ENCODE measurements around the gene DTHD1. TPM values are rescaled to one million over a fixed set of nuclear protein-coding genes. Genes with fewer than 3 reads are reported as not detected.

The DTHD1 gene
- total RNA-seq, 3 donors from 2014 or later (not counting 1 experiment from before 2014, with no cell fraction given), result 67.0 to 95.4 (median 81.5) TPM

- Histone ChIP-seq H3K4me1 (ENCODE audit: control insufficient read depth, insufficient read depth, low read length) (peaks cover 11% of the 10 kb centered on the region), H3K27me3 (ENCODE audit: control insufficient read depth, insufficient read depth, low read length) (no peaks in the 10 kb centered on the region), H3K27ac (ENCODE audit: low read length) (peak overlapping the region; percentile 98), H3K4me3 (ENCODE audit: low read length) (peak overlapping the region; percentile 34), H3K9me3 (ENCODE audit: control insufficient read depth, insufficient read depth, low read length) (no peaks in the 10 kb centered on the region), H3K36me3 (ENCODE audit: control insufficient read depth, insufficient read depth, low read length) (no peaks in the 10 kb centered on the region)
- TF ChIP-seq, protein P1, sequence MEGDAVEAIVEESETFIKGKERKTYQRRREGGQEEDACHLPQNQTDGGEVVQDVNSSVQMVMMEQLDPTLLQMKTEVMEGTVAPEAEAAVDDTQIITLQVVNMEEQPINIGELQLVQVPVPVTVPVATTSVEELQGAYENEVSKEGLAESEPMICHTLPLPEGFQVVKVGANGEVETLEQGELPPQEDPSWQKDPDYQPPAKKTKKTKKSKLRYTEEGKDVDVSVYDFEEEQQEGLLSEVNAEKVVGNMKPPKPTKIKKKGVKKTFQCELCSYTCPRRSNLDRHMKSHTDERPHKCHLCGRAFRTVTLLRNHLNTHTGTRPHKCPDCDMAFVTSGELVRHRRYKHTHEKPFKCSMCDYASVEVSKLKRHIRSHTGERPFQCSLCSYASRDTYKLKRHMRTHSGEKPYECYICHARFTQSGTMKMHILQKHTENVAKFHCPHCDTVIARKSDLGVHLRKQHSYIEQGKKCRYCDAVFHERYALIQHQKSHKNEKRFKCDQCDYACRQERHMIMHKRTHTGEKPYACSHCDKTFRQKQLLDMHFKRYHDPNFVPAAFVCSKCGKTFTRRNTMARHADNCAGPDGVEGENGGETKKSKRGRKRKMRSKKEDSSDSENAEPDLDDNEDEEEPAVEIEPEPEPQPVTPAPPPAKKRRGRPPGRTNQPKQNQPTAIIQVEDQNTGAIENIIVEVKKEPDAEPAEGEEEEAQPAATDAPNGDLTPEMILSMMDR (IDR thresholded peaks at IDR 0.05), result no peak
- peak overlapping the region; percentile 98 for H3K4me3 Mint-ChIP-seq
- intact Hi-C loops (cut with micrococcal nuclease), result loop anchor here (1.0 to 5.0 kb wide), 6 partner anchors 17 to 101 kb away; partner anchors contain the start of gene ARAP2
- no peaks in the 10 kb centered on the region for H3K27me3 Mint-ChIP-seq (ENCODE audit: low read depth in 2 of 2)
- peak; percentile 39 to 87 for DNase-seq
- peaks cover 88 to 94% of the 10 kb centered on the region in 2 donors for H3K4me1 Mint-ChIP-seq
- no peaks in the 10 kb centered on the region for H3K9me3 Mint-ChIP-seq
- H3K36me3 Mint-ChIP-seq, result peaks cover 15% of the 10 kb centered on the region
- ATAC-seq, result peak; percentile 72 to 87 (median 84)
- peak overlapping the region; percentile 98 for H3K27ac Mint-ChIP-seq
- 32% methylated on average over 5 of the region's 6 CpGs for WGBS (ENCODE audit: insufficient coverage)
These were observed 4.5 kb downstream of the DTHD1 start for GRCh38 chr4:36285784-36286480.

- ATAC-seq (no peak), DNase-seq (no peak)
- Histone ChIP-seq H3K27me3 (ENCODE audit: control insufficient read depth, insufficient read depth, low read length) (no peaks in the 10 kb centered on the region), H3K9me3 (ENCODE audit: control insufficient read depth, insufficient read depth, low read length) (no peaks in the 10 kb centered on the region), H3K4me1 (ENCODE audit: control insufficient read depth, insufficient read depth, low read length) (peaks cover 11% of the 10 kb centered on the region), H3K36me3 (ENCODE audit: control insufficient read depth, insufficient read depth, low read length) (no peaks in the 10 kb centered on the region), H3K4me3 (ENCODE audit: low read length) (peak overlapping the region; percentile 4), H3K27ac (ENCODE audit: low read length) (peak overlapping the region; percentile 98)
- intact Hi-C loops (cut with micrococcal nuclease), result loop anchor here (1.0 to 5.0 kb wide), 6 partner anchors 18 to 101 kb away; partner anchors contain the start of gene ARAP2
- Mint-ChIP-seq H3K9me3 (no peaks in the 10 kb centered on the region), H3K4me3 (peak overlapping the region; percentile 98), H3K36me3 (peaks cover 16% of the 10 kb centered on the region), H3K27ac (peak overlapping the region; percentile 98), H3K27me3 (ENCODE audit: low read depth in 2 of 2) (no peaks in the 10 kb centered on the region), H3K4me1 (peaks cover 87 to 93% of the 10 kb centered on the region in 2 donors)
- TF ChIP-seq, protein P1 (IDR thresholded peaks at IDR 0.05), result no peak
- 65% methylated on average over 3 of the region's 4 CpGs for WGBS (ENCODE audit: insufficient coverage)
These were observed 5.1 kb downstream of the DTHD1 start for GRCh38 chr4:36286481-36286871.

DNA sequence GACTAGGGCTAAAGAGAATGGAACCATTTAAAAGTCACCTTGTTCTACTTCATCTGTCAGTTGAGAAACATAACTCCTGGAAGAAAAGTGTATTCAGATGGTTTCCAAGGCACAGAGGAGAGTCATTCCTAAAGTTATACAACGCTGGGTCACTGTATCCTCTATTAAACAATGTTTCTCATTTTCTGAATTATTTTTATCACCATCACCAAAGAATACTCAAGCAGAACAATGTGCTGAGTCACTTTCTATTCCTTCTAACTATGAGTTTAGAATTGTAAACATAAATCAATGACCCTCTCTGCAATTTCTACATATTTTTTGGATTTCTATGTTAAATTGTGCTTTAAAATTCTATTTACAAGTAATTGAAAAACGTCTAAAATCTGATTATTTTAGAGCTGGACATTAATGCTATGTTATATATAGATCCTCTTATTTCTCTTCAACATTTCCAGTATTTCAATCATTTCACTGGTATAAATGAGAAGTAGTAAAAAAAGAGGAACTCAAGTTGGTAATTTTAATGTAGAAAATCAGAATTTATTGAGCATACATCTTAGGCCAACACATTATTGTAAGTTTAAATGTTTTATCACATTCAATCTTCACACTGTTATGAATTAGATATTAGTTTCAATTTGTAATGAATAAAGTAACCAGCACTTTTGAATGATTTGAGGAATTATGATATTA, 7.5 kb downstream of the DTHD1 start:
- H3K36me3 ChIP-seq (ENCODE audit: control insufficient read depth, insufficient read depth, low read length), result no peaks in the 10 kb centered on the region
- WGBS (ENCODE audit: insufficient coverage), result 63% methylated on average over 1 of the region's 2 CpGs
- H3K9me3 Mint-ChIP-seq, result no peaks in the 10 kb centered on the region
- peaks cover 74 to 81% of the 10 kb centered on the region in 2 donors for H3K4me1 Mint-ChIP-seq
- TF ChIP-seq, protein P1 (IDR thresholded peaks at IDR 0.05), result no peak
- no peaks in the 10 kb centered on the region for H3K27me3 Mint-ChIP-seq (ENCODE audit: low read depth in 2 of 2)
- peak overlapping the region; percentile 98 for H3K27ac Mint-ChIP-seq
- ATAC-seq, result no peak
- no peaks in the 10 kb centered on the region for H3K9me3 ChIP-seq (ENCODE audit: control insufficient read depth, insufficient read depth, low read length)
- H3K27ac ChIP-seq (ENCODE audit: low read length), result peak overlapping the region; percentile 46
- H3K4me3 ChIP-seq (ENCODE audit: low read length), result no peak overlapping the region
- intact Hi-C loops (cut with micrococcal nuclease), result loop anchor here (5.0 kb wide), 1 partner anchor 98 kb away; no protein-coding TSS in a partner anchor
- H3K27me3 ChIP-seq (ENCODE audit: control insufficient read depth, insufficient read depth, low read length), result no peaks in the 10 kb centered on the region
- peak overlapping the region; percentile 58 for H3K4me3 Mint-ChIP-seq
- peaks cover 6% of the 10 kb centered on the region for H3K36me3 Mint-ChIP-seq
- DNase-seq, result no peak
- H3K4me1 ChIP-seq (ENCODE audit: control insufficient read depth, insufficient read depth, low read length), result peaks cover 8% of the 10 kb centered on the region
